Gastroesophageal sphincter (tissue), 4 donors: ENCODE data around the gene CBLN4. TPM values are rescaled to one million over a fixed set of nuclear protein-coding genes. Genes with fewer than 3 reads are reported as not detected.

Experiments
- ATAC-seq: fragments of 150-250 bp; one replicate; pipeline ENCODE4 v1.9.1; 2016; ENCODE audit warnings: mild to moderate bottlenecking, moderate library complexity
- H3K27ac ChIP-seq, 4 donors: fragments of 200-600 bp; sonication (generic) in 3 of 4; 1 replicate in 3 of 4; 2 replicates in 1 of 4; pipeline ENCODE4 v1.5.1; 2016 to 2019
- H3K27me3 ChIP-seq: fragments of 200-600 bp; sonication (generic); one replicate; pipeline ENCODE4 v1.5.1; 2019
- H3K36me3 ChIP-seq, 2 donors: fragments of 200-600 bp; sonication (generic); one replicate each; pipeline ENCODE4 v1.5.1; 2019; ENCODE audit warnings: control low read depth in 1 of 2
- H3K4me1 ChIP-seq, 3 donors: fragments of 200-600 bp; sonication (generic); 1 replicate in 2 of 3; 2 replicates in 1 of 3; pipeline ENCODE4 v1.5.1; 2016 to 2019; ENCODE audit warnings: control low read depth in 2 of 3
- H3K4me3 ChIP-seq, 2 donors: fragments of 200-600 bp; sonication (generic); one replicate each; pipeline ENCODE4 v1.5.1; 2019; ENCODE audit warnings: mild to moderate bottlenecking in 1 of 2, moderate library complexity in 1 of 2
- H3K9me3 ChIP-seq, 3 donors: fragments of 200-600 bp; sonication (generic); one replicate each; pipeline ENCODE4 v1.5.1; 2017 to 2019; ENCODE audit warnings: control low read depth in 2 of 3
- EP300 ChIP-seq: sonication (generic); formaldehyde crosslinking; IDR thresholded peaks from one replicate; pipeline ENCODE4 v1.6.1; 2017; ENCODE audit warnings: antibody characterized with exemption, mild to moderate bottlenecking
- POLR2A ChIP-seq, 2 donors: fragments of 450-650 bp; IDR thresholded peaks; one replicate each; pipeline ENCODE4 v1.6.1; 2017; ENCODE audit warnings: antibody characterized with exemption in 2 of 2, mild to moderate bottlenecking in 2 of 2, moderate library complexity in 1 of 2
- POLR2AphosphoS5 ChIP-seq: sonication (generic); formaldehyde crosslinking; IDR thresholded peaks from one replicate; pipeline ENCODE4 v1.6.1; 2017; ENCODE audit warnings: antibody characterized with exemption
- WGBS, 2 donors: methylation state at CpG; one replicate each; pipeline ENCODE4 v1.1.5; 2018; ENCODE audit warnings: low coverage in 1 of 2; 5-methylcytosine and 5-hydroxymethylcytosine counted together
- total RNA-seq, 4 donors: library from RNA; depleted of rRNA; stranded (reverse); fragments of >200 nt; gene quantifications; one replicate each; pipeline ENCODE4 v1.1.0, GENCODE V29; 2016
- TF ChIP-seq, protein P1 (sequence below), 4 experiments: fragments of 200-600 bp in 2 of 4; fragments of 450-650 bp in 2 of 4; sonication (generic) in 1 of 4; IDR thresholded peaks; one replicate each; pipeline ENCODE4 v1.5.1; 2017 to 2019; ENCODE audit warnings: antibody characterized with exemption in 4 of 4, mild to moderate bottlenecking in 2 of 4, moderate library complexity in 2 of 4

Gene CBLN4
- total RNA-seq, 4 donors from 2014 or later: 0.40 TPM; not detected in 3

- 66 to 100% methylated on average over 1 to 2 of the region's 2 CpGs for WGBS, 2 donors
- no peaks in the 10 kb centered on the region for H3K27me3 ChIP-seq
- ATAC-seq: no peak
- no peak overlapping the region for H3K4me3 ChIP-seq
- peaks cover 0 to 21% (median 6%) of the 10 kb centered on the region in 3 donors for H3K4me1 ChIP-seq
- no peaks in the 10 kb centered on the region for H3K36me3 ChIP-seq
- no peak overlapping the region for H3K27ac ChIP-seq
- no peak for TF ChIP-seq EP300
- TF ChIP-seq, protein P1, sequence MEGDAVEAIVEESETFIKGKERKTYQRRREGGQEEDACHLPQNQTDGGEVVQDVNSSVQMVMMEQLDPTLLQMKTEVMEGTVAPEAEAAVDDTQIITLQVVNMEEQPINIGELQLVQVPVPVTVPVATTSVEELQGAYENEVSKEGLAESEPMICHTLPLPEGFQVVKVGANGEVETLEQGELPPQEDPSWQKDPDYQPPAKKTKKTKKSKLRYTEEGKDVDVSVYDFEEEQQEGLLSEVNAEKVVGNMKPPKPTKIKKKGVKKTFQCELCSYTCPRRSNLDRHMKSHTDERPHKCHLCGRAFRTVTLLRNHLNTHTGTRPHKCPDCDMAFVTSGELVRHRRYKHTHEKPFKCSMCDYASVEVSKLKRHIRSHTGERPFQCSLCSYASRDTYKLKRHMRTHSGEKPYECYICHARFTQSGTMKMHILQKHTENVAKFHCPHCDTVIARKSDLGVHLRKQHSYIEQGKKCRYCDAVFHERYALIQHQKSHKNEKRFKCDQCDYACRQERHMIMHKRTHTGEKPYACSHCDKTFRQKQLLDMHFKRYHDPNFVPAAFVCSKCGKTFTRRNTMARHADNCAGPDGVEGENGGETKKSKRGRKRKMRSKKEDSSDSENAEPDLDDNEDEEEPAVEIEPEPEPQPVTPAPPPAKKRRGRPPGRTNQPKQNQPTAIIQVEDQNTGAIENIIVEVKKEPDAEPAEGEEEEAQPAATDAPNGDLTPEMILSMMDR (IDR thresholded peaks at IDR 0.05): no peak
- TF ChIP-seq POLR2AphosphoS5: no peak
- no peak for TF ChIP-seq POLR2A (IDR thresholded peaks at IDR 0.05)
- H3K9me3 ChIP-seq: no peaks in the 10 kb centered on the region
These were observed 30.7 kb downstream of the CBLN4 start for GRCh38 chr20:55974491-55975202.

GRCh38 chr20:55964790-55965189 is 40.5 kb downstream of the CBLN4 start:
- no peaks in the 10 kb centered on the region for H3K9me3 ChIP-seq
- H3K4me3 ChIP-seq: no peak overlapping the region
- TF ChIP-seq, protein P1 (IDR thresholded peaks at IDR 0.05): no peak
- TF ChIP-seq EP300 (no peak), POLR2A (IDR thresholded peaks at IDR 0.05) (no peak), POLR2AphosphoS5 (no peak)
- no peak for ATAC-seq
- H3K27me3 ChIP-seq: no peaks in the 10 kb centered on the region
- no peaks in the 10 kb centered on the region for H3K36me3 ChIP-seq
- H3K4me1 ChIP-seq: peaks cover 0 to 4% (median 0%) of the 10 kb centered on the region in 3 donors
- H3K27ac ChIP-seq: no peak overlapping the region
- 27 to 29% methylated on average over 1 of the region's 1 CpG for WGBS, 2 donors

DNA sequence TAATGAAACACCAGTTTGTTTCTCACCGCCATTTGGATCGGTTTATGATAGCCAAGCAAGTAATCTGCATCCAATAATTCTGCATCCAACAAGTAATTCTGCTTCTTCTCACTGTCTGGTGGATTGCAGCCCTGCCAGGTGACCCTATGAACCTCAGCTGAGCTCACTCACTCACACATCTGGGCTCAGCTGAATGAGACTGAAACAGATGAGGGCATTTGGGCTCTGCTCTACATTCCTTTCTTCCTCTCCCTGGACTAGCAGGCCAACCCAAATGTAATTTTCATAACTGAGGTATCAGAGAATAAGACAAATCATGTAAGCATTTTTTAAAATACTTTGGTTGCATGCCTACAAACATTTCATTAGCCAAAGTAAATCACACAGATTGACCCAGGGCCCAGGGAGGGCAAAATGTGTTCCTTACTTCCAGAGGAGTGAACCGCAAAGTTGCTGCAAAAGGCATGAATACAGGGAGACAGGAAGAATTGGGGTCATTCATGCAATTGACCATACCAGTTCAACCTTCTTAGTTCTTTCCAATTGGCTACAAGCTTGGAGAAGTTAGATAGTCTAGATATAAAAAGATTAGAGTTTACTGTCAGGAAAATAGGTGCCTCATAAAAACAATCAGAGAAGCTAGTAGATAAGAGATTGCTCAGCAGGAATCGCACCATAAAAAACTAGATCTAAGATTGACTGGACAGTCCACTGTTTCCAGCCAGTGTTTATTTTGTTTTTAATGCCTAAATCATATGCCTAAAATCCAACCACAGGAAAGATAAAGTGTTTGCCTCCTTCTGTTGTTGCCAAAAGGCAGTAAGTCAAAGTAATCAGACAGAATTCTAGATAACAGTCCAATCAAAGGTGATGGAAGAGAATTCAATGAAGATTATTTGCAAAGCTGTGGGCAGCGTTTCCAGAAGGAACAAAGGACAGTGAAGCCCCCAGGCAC is 43.7 kb downstream of the CBLN4 start:
- no peak overlapping the region for H3K27ac ChIP-seq
- H3K4me3 ChIP-seq: no peak overlapping the region
- H3K4me1 ChIP-seq: peaks cover 0 to 4% (median 0%) of the 10 kb centered on the region in 3 donors
- WGBS, 2 donors: 44 to 50% methylated on average over 4 to 5 of the region's 5 CpGs
- H3K36me3 ChIP-seq: no peaks in the 10 kb centered on the region
- ATAC-seq: peak; percentile 72
- no peaks in the 10 kb centered on the region for H3K27me3 ChIP-seq
- H3K9me3 ChIP-seq: no peaks in the 10 kb centered on the region
- TF ChIP-seq, protein P1 (IDR thresholded peaks at IDR 0.05): no peak
- TF ChIP-seq POLR2AphosphoS5: peak; percentile 41

- no peaks in the 10 kb centered on the region for H3K9me3 ChIP-seq
These were observed 52.1 kb downstream of the CBLN4 start for GRCh38 chr20:55953201-55953600.

More at GRCh38 chr20:55953201-55953600, 52.1 kb downstream of the CBLN4 start:
- Histone ChIP-seq H3K4me1 (no peaks in the 10 kb centered on the region), H3K4me3 (no peak overlapping the region), H3K27ac (no peak overlapping the region), H3K27me3 (no peaks in the 10 kb centered on the region), H3K36me3 (no peaks in the 10 kb centered on the region)
- WGBS, 2 donors: 57 to 100% methylated on average over 1 to 2 of the region's 2 CpGs
- TF ChIP-seq POLR2AphosphoS5 (no peak), EP300 (no peak), POLR2A (IDR thresholded peaks at IDR 0.05) (no peak)
- TF ChIP-seq, protein P1 (IDR thresholded peaks at IDR 0.05): no peak
- ATAC-seq: peak; percentile 69
